HepG2 (cell line): ENCODE results near the gene ZNF638. TPM values are rescaled to one million over a fixed set of nuclear protein-coding genes. Genes with fewer than 3 reads are reported as not detected.
A peak's percentile ranks its signal among the peaks of the same experiment; 100 is the strongest.

Experiments used
- ATAC-seq: fragments of 200-7000 bp; cut with Tn5 transposase; 3 replicates; pipeline ENCODE4 v1.9.1; 2020; ENCODE audit warnings: mild to moderate bottlenecking, moderate library complexity
- BruUV-seq: library from RNA; stranded (reverse); fragments of 400-500 nt; replicated peaks from 2 replicates; lab custom pipeline; 2021; lab: Mats Ljungman, UMichigan
- CTCF ChIA-PET: fragments of 300-600 bp; formaldehyde crosslinking; extraction: SDS; loops from one replicate; lab custom pipeline; 2021; ENCODE audit warnings: low total read pairs, inconsistent platforms, low intra/inter-chr PET ratio; lab: Yijun Ruan, JAX
- POLR2A ChIA-PET: fragments of 350-600 bp; sonication (Branson Sonifier 250); formaldehyde crosslinking; loops from one replicate; lab custom pipeline; 2020; ENCODE audit warnings: antibody characterized with exemption, inconsistent platforms; lab: Yijun Ruan, JAX
- DNase-seq: peaks from one replicate; pipeline ENCODE4 v3.0.0-alpha.2; 2015; ENCODE audit warnings: low spot score
- FAIRE-seq: peaks from 3 replicates; lab custom pipeline; 2011; peaks lifted over from hg19 to GRCh38; lab: Jason Lieb, UNC
- H2AFZ ChIP-seq: one replicate; pipeline ENCODE4 v1.6.1; 2011; ENCODE audit warnings: low read length, inconsistent platforms
- H3K27ac ChIP-seq: fragments of 300-600 bp; 3 replicates; pipeline ENCODE4 v1.8.0; 2011; ENCODE audit warnings: mixed run types, mild to moderate bottlenecking, mixed read lengths, low read length, inconsistent platforms; ENCODE audit not compliant: insufficient read depth; ENCODE audit errors: extremely low read length
- H3K27me3 ChIP-seq, 2 experiments: fragments of 200-600 bp in 1 of 2; 2 replicates in 1 of 2; 3 replicates in 1 of 2; pipeline versions ENCODE4 v1.6.0 to v1.8.0; 2011; ENCODE audit warnings: low read length in 2 of 2, mild to moderate bottlenecking in 2 of 2, moderate library complexity in 2 of 2, inconsistent platforms in 1 of 2; ENCODE audit not compliant: insufficient read depth in 2 of 2, control insufficient read depth in 1 of 2
- H3K36me3 ChIP-seq, 2 experiments: fragments of 200-600 bp in 1 of 2; replicated peaks in 1 of 2; 2 replicates in 1 of 2; 3 replicates in 1 of 2; pipeline versions ENCODE4 v1.5.1 to v1.8.0; 2011; ENCODE audit warnings: low read length in 2 of 2, inconsistent platforms in 1 of 2; ENCODE audit not compliant: insufficient read depth in 2 of 2, control insufficient read depth in 1 of 2
- H3K4me1 ChIP-seq: 2 replicates; pipeline ENCODE4 v1.5.1; 2012; ENCODE audit warnings: low read length, inconsistent platforms; ENCODE audit not compliant: insufficient read depth
- H3K4me2 ChIP-seq: 2 replicates; pipeline ENCODE4 v1.6.0; 2011; ENCODE audit warnings: low read depth, low read length, inconsistent platforms
- H3K4me3 ChIP-seq, 3 experiments: fragments of 200-600 bp in 1 of 3; sonication (generic), shearing (Covaris generic) in 1 of 3; replicated peaks in 1 of 3; 2 replicates each; pipeline ENCODE4 v1.5.1; 2011 to 2016; ENCODE audit warnings: low read length in 3 of 3, inconsistent platforms in 2 of 3, low read depth in 2 of 3, mild to moderate bottlenecking in 2 of 3, control low read depth in 1 of 3, mixed read lengths in 1 of 3; ENCODE audit not compliant: insufficient read depth in 1 of 3
- H3K79me2 ChIP-seq: one replicate; pipeline ENCODE4 v1.6.1; 2011; ENCODE audit warnings: low read length, inconsistent platforms; ENCODE audit not compliant: insufficient read depth
- H3K9ac ChIP-seq: 2 replicates; pipeline ENCODE4 v1.6.0; 2011; ENCODE audit warnings: mild to moderate bottlenecking, low read depth, low read length, inconsistent platforms; ENCODE audit not compliant: insufficient read depth
- H3K9me3 ChIP-seq: 2 replicates; pipeline ENCODE4 v1.5.1; 2012; ENCODE audit warnings: mild to moderate bottlenecking, low read length
- H4K20me1 ChIP-seq: 2 replicates; pipeline ENCODE4 v1.6.0; 2011; ENCODE audit warnings: inconsistent platforms, mild to moderate bottlenecking, low read length, moderate library complexity; ENCODE audit not compliant: insufficient read depth
- MAFF ChIP-seq: IDR thresholded peaks from 2 replicates; pipeline ENCODE4 v1.6.1; 2011; ENCODE audit warnings: low read depth, low read length, improper control_type of control experiment
- MAFG ChIP-seq: sonication (generic); formaldehyde crosslinking; IDR thresholded peaks from 2 replicates; pipeline ENCODE4 v1.5.1; 2020; ENCODE audit warnings: mild to moderate bottlenecking, missing genetic modification reagents
- MAFK ChIP-seq, 2 experiments: IDR thresholded peaks in 1 of 2; conservative IDR thresholded peaks in 1 of 2; 2 replicates each; pipeline ENCODE4 v1.6.1; 2011; ENCODE audit warnings: improper control_type of control experiment in 2 of 2, low read length in 2 of 2
- MTF2 ChIP-seq: sonication (generic); formaldehyde crosslinking; IDR thresholded peaks from 2 replicates; pipeline ENCODE4 v1.5.0; 2020; ENCODE audit warnings: missing genetic modification reagents, borderline replicate concordance
- NR2F1 ChIP-seq, 2 experiments: fragments of 450-650 bp in 1 of 2; formaldehyde crosslinking in 1 of 2; IDR thresholded peaks; 2 replicates each; pipeline versions ENCODE4 v1.5.0 to v1.6.1; 2016 to 2020; ENCODE audit warnings: mild to moderate bottlenecking in 1 of 2, missing compliant biosample characterization in 1 of 2, missing genetic modification reagents in 1 of 2, moderate library complexity in 1 of 2
- REXO4 ChIP-seq: sonication (generic); formaldehyde crosslinking; IDR thresholded peaks from 2 replicates; pipeline ENCODE4 v1.8.0; 2022; ENCODE audit warnings: missing genetic modification reagents, mild to moderate bottlenecking, borderline replicate concordance
- SALL1 ChIP-seq: sonication (generic); formaldehyde crosslinking; IDR thresholded peaks from 2 replicates; pipeline ENCODE4 v1.8.0; 2022; ENCODE audit warnings: mild to moderate bottlenecking, missing genetic modification reagents
- ZNF737 ChIP-seq: sonication (generic); formaldehyde crosslinking; IDR thresholded peaks from 2 replicates; pipeline ENCODE4 v1.5.0; 2020; ENCODE audit warnings: missing genetic modification reagents, mild to moderate bottlenecking, borderline replicate concordance
- ZSCAN12 ChIP-seq: sonication (generic); formaldehyde crosslinking; IDR thresholded peaks from 2 replicates; pipeline ENCODE4 v1.9.0; 2021; ENCODE audit warnings: mild to moderate bottlenecking, missing genetic modification reagents
- WGBS: methylation state at CpG from one replicate; pipeline ENCODE4 v1.1.6; 2017; ENCODE audit warnings: low lambda C conversion rate; 5-methylcytosine and 5-hydroxymethylcytosine counted together
- in situ Hi-C: cut with HindIII; loops from 2 replicates; pipeline ENCODE4 v1.10.0; 2017; ENCODE audit warnings: low pct_unique_long_range_greater_than_20kb; ENCODE audit not compliant: extremely low pct_ligation_motif_present
- intact Hi-C: fragments of 100-400 bp; cut with micrococcal nuclease; formaldehyde crosslinking; loops from one replicate; pipeline ENCODE4 v1.10.0; 2022; ENCODE audit not compliant: unreplicated experiment
- polyA plus RNA-seq, 8 experiments: library from polyadenylated mRNA; depleted of rRNA in 3 of 8; stranded (reverse) in 7 of 8; unstranded in 1 of 8; fragments of >200 nt; fragmentation: Illumina TruSeq in 4 of 8; extraction: Trizol in 4 of 8; gene quantifications; 2 replicates each; pipeline versions ENCODE4 v1.2.1 to v1.2.3, GENCODE V29; 2011 to 2016; ENCODE audit warnings: low read depth in 4 of 8, missing spikeins in 1 of 8, mixed read lengths in 1 of 8; ENCODE audit not compliant: insufficient read depth in 1 of 8
- total RNA-seq, 5 experiments: library from RNA; depleted of rRNA; stranded (reverse); fragments of >200 nt; fragmentation: Illumina TruSeq; extraction: Trizol; gene quantifications; 2 replicates each; pipeline ENCODE4 v1.2.3, GENCODE V29; 2016; ENCODE audit warnings: low read depth in 1 of 5
- TF ChIP-seq, protein P1 (sequence below): IDR thresholded peaks from 2 replicates; pipeline ENCODE4 v1.4.0; 2020; ENCODE audit warnings: mild to moderate bottlenecking, missing genetic modification reagents

ZNF638 gene
- total and polyA plus RNA-seq, 2 of the 13 experiments (the other 11 are each of a cell fraction or from before 2014, with no cell fraction given), result 92.7 to 144 TPM

DNA sequence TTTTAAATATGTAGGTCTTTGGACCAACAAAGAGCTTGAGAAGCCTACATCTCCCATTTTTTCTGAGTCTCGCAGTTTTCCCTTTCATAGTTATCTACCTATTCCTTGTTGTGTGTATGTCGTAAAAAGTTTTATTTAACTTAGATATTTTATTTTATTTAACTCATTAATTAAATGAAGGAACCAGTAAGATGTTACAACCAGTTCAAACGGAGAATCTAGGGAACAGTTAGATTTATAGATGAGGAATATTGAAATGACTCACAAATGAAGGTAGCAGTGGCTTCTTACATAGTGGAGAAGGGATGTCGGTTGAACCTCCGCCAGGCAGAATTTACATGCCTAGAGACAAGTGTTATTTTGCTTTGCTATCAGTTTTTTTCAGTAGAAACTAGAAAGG lies 48.5 kb upstream of the ZNF638 start (continued):
- TF ChIP-seq, protein P1, sequence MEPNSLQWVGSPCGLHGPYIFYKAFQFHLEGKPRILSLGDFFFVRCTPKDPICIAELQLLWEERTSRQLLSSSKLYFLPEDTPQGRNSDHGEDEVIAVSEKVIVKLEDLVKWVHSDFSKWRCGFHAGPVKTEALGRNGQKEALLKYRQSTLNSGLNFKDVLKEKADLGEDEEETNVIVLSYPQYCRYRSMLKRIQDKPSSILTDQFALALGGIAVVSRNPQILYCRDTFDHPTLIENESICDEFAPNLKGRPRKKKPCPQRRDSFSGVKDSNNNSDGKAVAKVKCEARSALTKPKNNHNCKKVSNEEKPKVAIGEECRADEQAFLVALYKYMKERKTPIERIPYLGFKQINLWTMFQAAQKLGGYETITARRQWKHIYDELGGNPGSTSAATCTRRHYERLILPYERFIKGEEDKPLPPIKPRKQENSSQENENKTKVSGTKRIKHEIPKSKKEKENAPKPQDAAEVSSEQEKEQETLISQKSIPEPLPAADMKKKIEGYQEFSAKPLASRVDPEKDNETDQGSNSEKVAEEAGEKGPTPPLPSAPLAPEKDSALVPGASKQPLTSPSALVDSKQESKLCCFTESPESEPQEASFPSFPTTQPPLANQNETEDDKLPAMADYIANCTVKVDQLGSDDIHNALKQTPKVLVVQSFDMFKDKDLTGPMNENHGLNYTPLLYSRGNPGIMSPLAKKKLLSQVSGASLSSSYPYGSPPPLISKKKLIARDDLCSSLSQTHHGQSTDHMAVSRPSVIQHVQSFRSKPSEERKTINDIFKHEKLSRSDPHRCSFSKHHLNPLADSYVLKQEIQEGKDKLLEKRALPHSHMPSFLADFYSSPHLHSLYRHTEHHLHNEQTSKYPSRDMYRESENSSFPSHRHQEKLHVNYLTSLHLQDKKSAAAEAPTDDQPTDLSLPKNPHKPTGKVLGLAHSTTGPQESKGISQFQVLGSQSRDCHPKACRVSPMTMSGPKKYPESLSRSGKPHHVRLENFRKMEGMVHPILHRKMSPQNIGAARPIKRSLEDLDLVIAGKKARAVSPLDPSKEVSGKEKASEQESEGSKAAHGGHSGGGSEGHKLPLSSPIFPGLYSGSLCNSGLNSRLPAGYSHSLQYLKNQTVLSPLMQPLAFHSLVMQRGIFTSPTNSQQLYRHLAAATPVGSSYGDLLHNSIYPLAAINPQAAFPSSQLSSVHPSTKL (CRISPR knock-in tag), result no peak
- TF ChIP-seq SALL1 (CRISPR knock-in tag) (no peak), MTF2 (CRISPR knock-in tag) (no peak), NR2F1 (CRISPR knock-in tag; IDR thresholded peaks at IDR 0.05) (no peak), REXO4 (no peak), ZNF737 (CRISPR knock-in tag) (no peak)

DNA sequence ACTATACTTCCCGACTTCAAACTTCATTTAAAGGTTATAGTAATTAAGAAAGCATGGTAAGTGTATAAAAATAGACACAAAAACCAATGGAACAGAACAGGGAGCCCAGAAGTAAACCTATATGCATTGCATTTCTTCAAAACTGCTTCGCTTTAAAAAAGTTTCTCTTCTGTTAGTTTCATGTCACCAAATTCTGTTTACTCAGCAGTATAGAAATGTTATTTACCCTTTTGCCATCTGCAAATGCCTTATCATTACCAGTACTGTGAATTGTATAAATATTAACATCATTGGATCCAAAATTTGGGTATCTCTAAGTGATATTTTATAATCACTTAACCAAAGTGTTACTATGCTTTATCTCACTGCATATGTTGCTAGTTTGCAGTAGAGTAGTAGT lies 45.9 kb upstream of the ZNF638 start:
- Histone ChIP-seq H3K4me3 (no peak overlapping the region), H2AFZ (no peak overlapping the region), H3K4me2 (no peak overlapping the region), H3K9ac (no peak overlapping the region), H3K9me3 (no peaks in the 10 kb centered on the region), H4K20me1 (no peaks in the 10 kb centered on the region), H3K4me1 (no peaks in the 10 kb centered on the region), H3K27ac (no peak overlapping the region), H3K79me2 (no peaks in the 10 kb centered on the region), H3K27me3 (peaks cover 2 to 21% of the 10 kb centered on the region in 2 experiments; a peak in 3 of 5 replicates), H3K36me3 (no peaks in the 10 kb centered on the region)
- intact Hi-C loops (no loop called here), in situ Hi-C loops (no loop called here)
- TF ChIP-seq MAFF (peak; percentile 83), MAFG (CRISPR knock-in tag) (no peak), MAFK (conservative IDR thresholded peaks at IDR 0.05 in 1 of 2, IDR thresholded peaks at IDR 0.05 in 1 of 2; ENCODE audit: low read length in 2 of 2) (peak; percentile 80 to 89), ZSCAN12 (no peak)
- ChIA-PET POLR2A (no interaction called here), CTCF (no interaction called here)
- ATAC-seq (no peak), FAIRE-seq (no peak), DNase-seq (no peak)
- WGBS, result 35% methylated on average over 2 of the region's 2 CpGs
- BruUV-seq, result no TSS peak
